Inflammatory macrophage treated with lipopolysaccharide for 4 hours (primary cell): ENCODE measurements around the gene CHKA.
A peak's percentile ranks its signal among the peaks of the same experiment; 100 is the strongest.

ENCODE experiments used
- DNase-seq: peaks from one replicate; pipeline ENCODE4 v3.0.0-alpha.2; 2020

Gene CHKA

GRCh38 chr11:68067991-68068390, 53.2 kb downstream of the CHKA start:
- no peak for DNase-seq

GRCh38 chr11:68066742-68067141, 54.4 kb downstream of the CHKA start:
- no peak for DNase-seq

GRCh38 chr11:68065841-68066240, 55.3 kb downstream of the CHKA start:
- DNase-seq: no peak

GRCh38 chr11:68064926-68065325, 56.3 kb downstream of the CHKA start:
- DNase-seq: peak; percentile 33

GRCh38 chr11:68061508-68061907, 59.7 kb downstream of the CHKA start:
- no peak for DNase-seq

GRCh38 chr11:68057807-68058206, 63.4 kb downstream of the CHKA start:
- DNase-seq: no peak

GRCh38 chr11:68056317-68057285, 64.6 kb downstream of the CHKA start:
- no peak for DNase-seq

GRCh38 chr11:68053981-68054812, 67.0 kb downstream of the CHKA start:
- DNase-seq: no peak

GRCh38 chr11:68053117-68053516, 68.1 kb downstream of the CHKA start:
- no peak for DNase-seq

GRCh38 chr11:68052137-68052873, 68.9 kb downstream of the CHKA start:
- DNase-seq: no peak

GRCh38 chr11:68051191-68052136, 69.7 kb downstream of the CHKA start:
- DNase-seq: no peak

- DNase-seq: no peak
These were observed 70.8 kb downstream of the CHKA start for GRCh38 chr11:68050371-68050841.

GRCh38 chr11:68049509-68050370, 71.4 kb downstream of the CHKA start:
- DNase-seq: no peak

- DNase-seq: no peak
These were observed 72.3 kb downstream of the CHKA start for GRCh38 chr11:68048681-68049508.

- no peak for DNase-seq
These were observed 73.5 kb downstream of the CHKA start for GRCh38 chr11:68047437-68048290.

- no peak for DNase-seq
These were observed 76.3 kb downstream of the CHKA start for GRCh38 chr11:68044898-68045351.

GRCh38 chr11:68044145-68044813, 76.9 kb downstream of the CHKA start:
- no peak for DNase-seq
